ENCODE data around the gene EIF5.

DNA sequence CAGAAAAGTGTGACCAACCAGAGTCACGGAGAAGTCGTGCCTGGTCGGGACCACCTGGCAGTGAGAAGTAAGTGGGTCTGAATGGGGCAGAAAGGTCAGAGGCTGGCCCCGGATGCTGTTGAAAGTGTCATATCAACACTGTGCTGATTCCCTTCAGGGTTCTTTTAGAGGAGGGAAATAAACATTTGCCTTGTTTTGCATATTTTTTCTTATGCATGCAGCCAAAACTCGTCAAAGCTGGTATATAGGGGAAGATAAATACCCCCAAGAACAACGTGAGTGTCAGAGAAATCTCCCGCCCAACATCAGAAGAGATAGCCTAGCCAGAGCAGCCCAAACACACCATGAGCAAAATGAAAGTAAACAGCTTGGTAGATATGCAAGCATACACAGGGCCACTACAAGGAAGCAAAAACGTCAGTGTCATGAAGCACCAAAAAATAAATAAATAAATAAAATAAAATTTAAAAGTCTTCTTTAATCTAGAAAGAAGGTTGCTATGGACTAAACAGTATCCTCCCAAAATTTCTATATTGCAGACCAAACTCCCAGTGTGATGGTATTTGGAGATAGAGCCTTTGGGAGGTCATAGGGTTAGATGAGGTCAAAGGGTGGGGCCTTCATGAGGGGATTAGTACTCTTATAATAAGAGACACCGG lies 22.1 kb downstream of the EIF5 start:
- TF ChIP-seq, protein P1, sequence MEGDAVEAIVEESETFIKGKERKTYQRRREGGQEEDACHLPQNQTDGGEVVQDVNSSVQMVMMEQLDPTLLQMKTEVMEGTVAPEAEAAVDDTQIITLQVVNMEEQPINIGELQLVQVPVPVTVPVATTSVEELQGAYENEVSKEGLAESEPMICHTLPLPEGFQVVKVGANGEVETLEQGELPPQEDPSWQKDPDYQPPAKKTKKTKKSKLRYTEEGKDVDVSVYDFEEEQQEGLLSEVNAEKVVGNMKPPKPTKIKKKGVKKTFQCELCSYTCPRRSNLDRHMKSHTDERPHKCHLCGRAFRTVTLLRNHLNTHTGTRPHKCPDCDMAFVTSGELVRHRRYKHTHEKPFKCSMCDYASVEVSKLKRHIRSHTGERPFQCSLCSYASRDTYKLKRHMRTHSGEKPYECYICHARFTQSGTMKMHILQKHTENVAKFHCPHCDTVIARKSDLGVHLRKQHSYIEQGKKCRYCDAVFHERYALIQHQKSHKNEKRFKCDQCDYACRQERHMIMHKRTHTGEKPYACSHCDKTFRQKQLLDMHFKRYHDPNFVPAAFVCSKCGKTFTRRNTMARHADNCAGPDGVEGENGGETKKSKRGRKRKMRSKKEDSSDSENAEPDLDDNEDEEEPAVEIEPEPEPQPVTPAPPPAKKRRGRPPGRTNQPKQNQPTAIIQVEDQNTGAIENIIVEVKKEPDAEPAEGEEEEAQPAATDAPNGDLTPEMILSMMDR (IDR thresholded peaks at IDR 0.05; ENCODE audit: low read depth, low read length, poor library complexity, severe bottlenecking), result no peak
- no peak for TF ChIP-seq EZH2phosphoT487 (IDR thresholded peaks at IDR 0.05; ENCODE audit: borderline replicate concordance, low read length)
